Activated CD4-positive, alpha-beta memory T cell treated with anti-CD3 and anti-CD28 coated beads, Interleukin-2, amount 10 ng/mL, durations not matched to agents 7 days and 5 days (primary cell): Measurements from ENCODE around the gene CTSZ. TPM values are rescaled to one million over a fixed set of nuclear protein-coding genes. Genes with fewer than 3 reads are reported as not detected.

Experiments used
- CTCF ChIA-PET: fragments of 350-600 bp; sonication (Branson Sonifier 250); formaldehyde crosslinking; loops from one replicate; lab custom pipeline; 2021; ENCODE audit warnings: antibody characterized with exemption, inconsistent platforms; lab: Charles Lee
- POLR2A ChIA-PET: fragments of 350-600 bp; sonication (Branson Sonifier 250); formaldehyde crosslinking; loops from one replicate; lab custom pipeline; 2021; ENCODE audit warnings: antibody characterized with exemption; lab: Charles Lee
- DNase-seq: peaks from one replicate; pipeline ENCODE4 v3.0.0-alpha.2; 2020
- H3K27ac Mint-ChIP-seq: one replicate; pipeline ENCODE4 v1.8.0; 2021; ENCODE audit warnings: mild to moderate bottlenecking, mixed read lengths
- H3K27me3 Mint-ChIP-seq: one replicate; pipeline ENCODE4 v1.8.0; 2021; ENCODE audit warnings: mixed read lengths
- H3K36me3 Mint-ChIP-seq: one replicate; pipeline ENCODE4 v1.8.0; 2021; ENCODE audit warnings: low read depth, mixed read lengths
- H3K4me1 Mint-ChIP-seq: one replicate; pipeline ENCODE4 v1.8.0; 2021; ENCODE audit warnings: mixed read lengths
- H3K4me3 Mint-ChIP-seq: one replicate; pipeline ENCODE4 v1.8.0; 2021; ENCODE audit warnings: mild to moderate bottlenecking, mixed read lengths
- H3K9me3 Mint-ChIP-seq: one replicate; pipeline ENCODE4 v1.8.0; 2021; ENCODE audit warnings: mixed read lengths
- total RNA-seq, 2 experiments: library from RNA; stranded (reverse); gene quantifications; one replicate each; pipeline ENCODE4 v1.2.3, GENCODE V29; 2021

Gene CTSZ
- total RNA-seq, 2 experiments from 2014 or later = 45.0 to 49.0 TPM

- Mint-ChIP-seq H3K27me3 (no peaks in the 10 kb centered on the region), H3K4me1 (peaks cover 70% of the 10 kb centered on the region), H3K36me3 (peaks cover 75% of the 10 kb centered on the region), H3K9me3 (no peaks in the 10 kb centered on the region), H3K27ac (peak overlapping the region; percentile 84), H3K4me3 (peak overlapping the region; percentile 88)
- CTCF ChIA-PET = interaction anchor here (0.9 to 1.9 kb wide), 3 partner anchors 11 to 191 kb away, joined by 3 to 21 read pairs (median 5); partner anchors contain the start of gene PRELID3B
- POLR2A ChIA-PET = interaction anchor here (0.6 to 4.4 kb wide), 29 partner anchors 11 to 388 kb away, joined by 3 to 80 read pairs (median 8); partner anchors contain the start of genes NELFCD, PRELID3B, STX16 and ZNF831
- DNase-seq = no peak
Measured at GRCh38 chr20:59030911-59031563, 24.0 kb upstream of the CTSZ start.

GRCh38 chr20:59028812-59029211 lies 21.8 kb upstream of the CTSZ start:
- CTCF ChIA-PET = interaction anchor here (0.7 to 1.0 kb wide), 2 partner anchors 159 to 179 kb away, joined by 3 read pairs; no protein-coding TSS in a partner anchor
- peak overlapping the region; percentile 50 for H3K4me3 Mint-ChIP-seq
- no peak overlapping the region for H3K27ac Mint-ChIP-seq
- peaks cover 72% of the 10 kb centered on the region for H3K36me3 Mint-ChIP-seq
- H3K9me3 Mint-ChIP-seq = no peaks in the 10 kb centered on the region
- H3K27me3 Mint-ChIP-seq = no peaks in the 10 kb centered on the region
- DNase-seq = no peak
- H3K4me1 Mint-ChIP-seq = peaks cover 59% of the 10 kb centered on the region
- POLR2A ChIA-PET = interaction anchor here (0.9 to 2.0 kb wide), 4 partner anchors 9 to 46 kb away, joined by 4 to 7 read pairs (median 4); partner anchors contain the start of genes PRELID3B and TUBB1

GRCh38 chr20:59027741-59028320 lies 20.8 kb upstream of the CTSZ start:
- Mint-ChIP-seq H3K4me1 (peaks cover 55% of the 10 kb centered on the region), H3K27ac (no peak overlapping the region)
- CTCF ChIA-PET = no interaction called here

GRCh38 chr20:59026904-59027740 lies 20.1 kb upstream of the CTSZ start:
- no peak overlapping the region for H3K4me3 Mint-ChIP-seq
- DNase-seq = no peak
- CTCF ChIA-PET = no interaction called here
- H3K9me3 Mint-ChIP-seq = no peaks in the 10 kb centered on the region
- no peak overlapping the region for H3K27ac Mint-ChIP-seq
- POLR2A ChIA-PET = interaction anchor here (2.0 kb wide), 1 partner anchor 13 kb away, joined by 7 read pairs; no protein-coding TSS in a partner anchor
- H3K4me1 Mint-ChIP-seq = peaks cover 52% of the 10 kb centered on the region
- peaks cover 82% of the 10 kb centered on the region for H3K36me3 Mint-ChIP-seq
- H3K27me3 Mint-ChIP-seq = no peaks in the 10 kb centered on the region

More at GRCh38 chr20:59027741-59028320, 20.8 kb upstream of the CTSZ start:
- H3K27me3 Mint-ChIP-seq = no peaks in the 10 kb centered on the region
- no peak for DNase-seq
- H3K36me3 Mint-ChIP-seq = peaks cover 79% of the 10 kb centered on the region
- H3K9me3 Mint-ChIP-seq = no peaks in the 10 kb centered on the region
- POLR2A ChIA-PET = interaction anchor here (1.8 to 2.0 kb wide), 2 partner anchors 8 to 14 kb away, joined by 4 to 7 read pairs; partner anchors contain the start of gene TUBB1
- H3K4me3 Mint-ChIP-seq = no peak overlapping the region

- Mint-ChIP-seq H3K27me3 (no peaks in the 10 kb centered on the region), H3K4me1 (peaks cover 44% of the 10 kb centered on the region), H3K27ac (no peak overlapping the region), H3K4me3 (no peak overlapping the region), H3K36me3 (peaks cover 79% of the 10 kb centered on the region), H3K9me3 (no peaks in the 10 kb centered on the region)
- ChIA-PET CTCF (no interaction called here), POLR2A (no interaction called here)
- no peak for DNase-seq
Measured at GRCh38 chr20:59025511-59025910, 18.5 kb upstream of the CTSZ start.

- no peaks in the 10 kb centered on the region for H3K9me3 Mint-ChIP-seq
- ChIA-PET POLR2A (interaction anchor here (1.0 kb wide), 1 partner anchor 42 kb away, joined by 3 read pairs; no protein-coding TSS in a partner anchor), CTCF (no interaction called here)
- H3K27ac Mint-ChIP-seq = no peak overlapping the region
- no peaks in the 10 kb centered on the region for H3K27me3 Mint-ChIP-seq
- H3K36me3 Mint-ChIP-seq = peaks cover 75% of the 10 kb centered on the region
- peaks cover 40% of the 10 kb centered on the region for H3K4me1 Mint-ChIP-seq
- H3K4me3 Mint-ChIP-seq = no peak overlapping the region
- DNase-seq = no peak
Measured at GRCh38 chr20:59025086-59025485, 18.0 kb upstream of the CTSZ start.

- Mint-ChIP-seq H3K9me3 (no peaks in the 10 kb centered on the region), H3K36me3 (peaks cover 65% of the 10 kb centered on the region), H3K4me3 (no peak overlapping the region), H3K27me3 (no peaks in the 10 kb centered on the region), H3K4me1 (peaks cover 30% of the 10 kb centered on the region), H3K27ac (no peak overlapping the region)
- no peak for DNase-seq
- CTCF ChIA-PET = no interaction called here
- POLR2A ChIA-PET = interaction anchor here (1.0 to 1.2 kb wide), 2 partner anchors 8 to 41 kb away, joined by 3 to 4 read pairs; partner anchors contain the start of gene ATP5F1E
Measured at GRCh38 chr20:59024111-59024530, 17.1 kb upstream of the CTSZ start.

- ChIA-PET POLR2A (interaction anchor here (1.2 kb wide), 1 partner anchor 9 kb away, joined by 4 read pairs; the partner anchor contains the start of gene ATP5F1E), CTCF (no interaction called here)
- peaks cover 60% of the 10 kb centered on the region for H3K36me3 Mint-ChIP-seq
Measured at GRCh38 chr20:59023616-59024015, 16.6 kb upstream of the CTSZ start.

GRCh38 chr20:59022754-59023153 lies 15.7 kb upstream of the CTSZ start:
- Mint-ChIP-seq H3K27me3 (no peaks in the 10 kb centered on the region), H3K4me1 (peaks cover 17% of the 10 kb centered on the region), H3K36me3 (peaks cover 54% of the 10 kb centered on the region), H3K27ac (no peak overlapping the region), H3K4me3 (no peak overlapping the region), H3K9me3 (no peaks in the 10 kb centered on the region)
- DNase-seq = no peak
- POLR2A ChIA-PET = interaction anchor here (1.2 to 1.9 kb wide), 2 partner anchors 9 to 40 kb away, joined by 4 read pairs; partner anchors contain the start of gene ATP5F1E
- CTCF ChIA-PET = no interaction called here

More at GRCh38 chr20:59023616-59024015, 16.6 kb upstream of the CTSZ start:
- H3K27me3 Mint-ChIP-seq = no peaks in the 10 kb centered on the region
- no peak for DNase-seq
- peaks cover 25% of the 10 kb centered on the region for H3K4me1 Mint-ChIP-seq
- no peak overlapping the region for H3K4me3 Mint-ChIP-seq
- H3K27ac Mint-ChIP-seq = no peak overlapping the region
- H3K9me3 Mint-ChIP-seq = no peaks in the 10 kb centered on the region

- no peak overlapping the region for H3K27ac Mint-ChIP-seq
- CTCF ChIA-PET = no interaction called here
- H3K9me3 Mint-ChIP-seq = no peaks in the 10 kb centered on the region
- no peak overlapping the region for H3K4me3 Mint-ChIP-seq
- no peak for DNase-seq
- peaks cover 20% of the 10 kb centered on the region for H3K4me1 Mint-ChIP-seq
- H3K27me3 Mint-ChIP-seq = no peaks in the 10 kb centered on the region
- H3K36me3 Mint-ChIP-seq = peaks cover 38% of the 10 kb centered on the region
- POLR2A ChIA-PET = no interaction called here
Measured at GRCh38 chr20:59020938-59021551, 14.0 kb upstream of the CTSZ start.

GRCh38 chr20:59019217-59019616 lies 12.2 kb upstream of the CTSZ start, which contains the start of gene TUBB1:
Gene TUBB1 (plus strand): TSS chr20:59019429. CDS start chr20:59019523, 94 bp downstream.
- H3K27ac Mint-ChIP-seq = no peak within 1 kb of the TSS

GRCh38 chr20:59018817-59019216 lies 11.8 kb upstream of the CTSZ start:
- Mint-ChIP-seq H3K36me3 (peaks cover 22% of the 10 kb centered on the region), H3K27ac (no peak overlapping the region), H3K9me3 (no peaks in the 10 kb centered on the region), H3K27me3 (no peaks in the 10 kb centered on the region), H3K4me3 (no peak overlapping the region), H3K4me1 (peaks cover 28% of the 10 kb centered on the region)
- ChIA-PET POLR2A (interaction anchor here (1.3 to 1.6 kb wide), 2 partner anchors 13 to 14 kb away, joined by 4 to 12 read pairs; partner anchors contain the start of gene ATP5F1E), CTCF (no interaction called here)
- no peak for DNase-seq

More at GRCh38 chr20:59019217-59019616, 12.2 kb upstream of the CTSZ start, which contains the start of gene TUBB1:
- no peaks in the 10 kb centered on the region for H3K9me3 Mint-ChIP-seq
- POLR2A ChIA-PET = interaction anchor here (1.2 to 1.3 kb wide), 2 partner anchors 10 to 13 kb away, joined by 4 read pairs; partner anchors contain the start of gene ATP5F1E
- peaks cover 24% of the 10 kb centered on the region for H3K4me1 Mint-ChIP-seq
- no peak within 1 kb of the TSS for H3K4me3 Mint-ChIP-seq
- no peak for DNase-seq
- H3K36me3 Mint-ChIP-seq = peaks cover 26% of the 10 kb centered on the region
- CTCF ChIA-PET = no interaction called here
- no peaks in the 10 kb centered on the region for H3K27me3 Mint-ChIP-seq
